HepG2 (cell line): Measurements from ENCODE around the gene RCOR3. TPM values are rescaled to one million over a fixed set of nuclear protein-coding genes. Genes with fewer than 3 reads are reported as not detected.

Experiments
- ATAC-seq: fragments of 200-7000 bp; cut with Tn5 transposase; 3 replicates; pipeline ENCODE4 v1.9.1; 2020; ENCODE audit warnings: mild to moderate bottlenecking, moderate library complexity
- BruUV-seq: library from RNA; stranded (reverse); fragments of 400-500 nt; replicated peaks from 2 replicates; lab custom pipeline; 2021; lab: Mats Ljungman, UMichigan
- CTCF ChIA-PET: fragments of 300-600 bp; formaldehyde crosslinking; extraction: SDS; loops from one replicate; lab custom pipeline; 2021; ENCODE audit warnings: low total read pairs, inconsistent platforms, low intra/inter-chr PET ratio; lab: Yijun Ruan, JAX
- POLR2A ChIA-PET: fragments of 350-600 bp; sonication (Branson Sonifier 250); formaldehyde crosslinking; loops from one replicate; lab custom pipeline; 2020; ENCODE audit warnings: antibody characterized with exemption, inconsistent platforms; lab: Yijun Ruan, JAX
- DNase-seq: peaks from one replicate; pipeline ENCODE4 v3.0.0-alpha.2; 2015; ENCODE audit warnings: low spot score
- FAIRE-seq: peaks from 3 replicates; lab custom pipeline; 2011; peaks lifted over from hg19 to GRCh38; lab: Jason Lieb, UNC
- H2AFZ ChIP-seq: one replicate; pipeline ENCODE4 v1.6.1; 2011; ENCODE audit warnings: low read length, inconsistent platforms
- H3K27ac ChIP-seq: fragments of 300-600 bp; 3 replicates; pipeline ENCODE4 v1.8.0; 2011; ENCODE audit warnings: mixed run types, mild to moderate bottlenecking, mixed read lengths, low read length, inconsistent platforms; ENCODE audit not compliant: insufficient read depth; ENCODE audit errors: extremely low read length
- H3K27me3 ChIP-seq, 2 experiments: fragments of 200-600 bp in 1 of 2; 2 replicates in 1 of 2; 3 replicates in 1 of 2; pipeline versions ENCODE4 v1.6.0 to v1.8.0; 2011; ENCODE audit warnings: low read length in 2 of 2, mild to moderate bottlenecking in 2 of 2, moderate library complexity in 2 of 2, inconsistent platforms in 1 of 2; ENCODE audit not compliant: insufficient read depth in 2 of 2, control insufficient read depth in 1 of 2
- H3K36me3 ChIP-seq, 2 experiments: fragments of 200-600 bp in 1 of 2; replicated peaks in 1 of 2; 2 replicates in 1 of 2; 3 replicates in 1 of 2; pipeline versions ENCODE4 v1.5.1 to v1.8.0; 2011; ENCODE audit warnings: low read length in 2 of 2, inconsistent platforms in 1 of 2; ENCODE audit not compliant: insufficient read depth in 2 of 2, control insufficient read depth in 1 of 2
- H3K4me1 ChIP-seq: 2 replicates; pipeline ENCODE4 v1.5.1; 2012; ENCODE audit warnings: low read length, inconsistent platforms; ENCODE audit not compliant: insufficient read depth
- H3K4me2 ChIP-seq: 2 replicates; pipeline ENCODE4 v1.6.0; 2011; ENCODE audit warnings: low read depth, low read length, inconsistent platforms
- H3K4me3 ChIP-seq, 3 experiments: fragments of 200-600 bp in 1 of 3; sonication (generic), shearing (Covaris generic) in 1 of 3; replicated peaks in 1 of 3; 2 replicates each; pipeline ENCODE4 v1.5.1; 2011 to 2016; ENCODE audit warnings: low read length in 3 of 3, inconsistent platforms in 2 of 3, low read depth in 2 of 3, mild to moderate bottlenecking in 2 of 3, control low read depth in 1 of 3, mixed read lengths in 1 of 3; ENCODE audit not compliant: insufficient read depth in 1 of 3
- H3K79me2 ChIP-seq: one replicate; pipeline ENCODE4 v1.6.1; 2011; ENCODE audit warnings: low read length, inconsistent platforms; ENCODE audit not compliant: insufficient read depth
- H3K9ac ChIP-seq: 2 replicates; pipeline ENCODE4 v1.6.0; 2011; ENCODE audit warnings: mild to moderate bottlenecking, low read depth, low read length, inconsistent platforms; ENCODE audit not compliant: insufficient read depth
- H3K9me3 ChIP-seq: 2 replicates; pipeline ENCODE4 v1.5.1; 2012; ENCODE audit warnings: mild to moderate bottlenecking, low read length
- H4K20me1 ChIP-seq: 2 replicates; pipeline ENCODE4 v1.6.0; 2011; ENCODE audit warnings: inconsistent platforms, mild to moderate bottlenecking, low read length, moderate library complexity; ENCODE audit not compliant: insufficient read depth
- AHR ChIP-seq: IDR thresholded peaks from 2 replicates; pipeline ENCODE4 v1.6.1; 2018; ENCODE audit warnings: missing genetic modification reagents, missing compliant biosample characterization
- EHMT2 ChIP-seq: fragments of 200-600 bp; sonication (generic); IDR thresholded peaks from 2 replicates; pipeline ENCODE4 v1.7.0; 2017; ENCODE audit warnings: antibody characterized with exemption, low read depth, low read length, borderline replicate concordance
- JUNB ChIP-seq: sonication (generic); formaldehyde crosslinking; IDR thresholded peaks from 2 replicates; pipeline ENCODE4 v1.8.0; 2022; ENCODE audit warnings: missing genetic modification reagents, mild to moderate bottlenecking, borderline replicate concordance
- KDM5A ChIP-seq: fragments of 200-600 bp; sonication (generic); IDR thresholded peaks from 2 replicates; pipeline ENCODE4 v1.7.0; 2018; ENCODE audit warnings: antibody characterized with exemption, mild to moderate bottlenecking, low read length, borderline replicate concordance
- KMT2B ChIP-seq: IDR thresholded peaks from 2 replicates; pipeline ENCODE4 v1.6.1; 2016; ENCODE audit warnings: missing genetic modification reagents, missing compliant biosample characterization
- NFAT5 ChIP-seq: sonication (generic); formaldehyde crosslinking; IDR thresholded peaks from 2 replicates; pipeline ENCODE4 v1.4.0; 2020; ENCODE audit warnings: missing genetic modification reagents
- NFE2L2 ChIP-seq: fragments of 150-350 bp; IDR thresholded peaks from 2 replicates; pipeline ENCODE4 v1.6.1; 2014; ENCODE audit warnings: low read length
- POGK ChIP-seq: sonication (generic); formaldehyde crosslinking; conservative IDR thresholded peaks from 2 replicates; pipeline ENCODE4 v1.8.0; 2022; ENCODE audit warnings: mild to moderate bottlenecking, moderate library complexity, missing genetic modification reagents
- RBM39 ChIP-seq: fragments of 200-400 bp; formaldehyde crosslinking; IDR thresholded peaks from one replicate; pipeline ENCODE4 v1.6.1; 2018; ENCODE audit warnings: antibody characterized with exemption, mild to moderate bottlenecking, low read depth, low read length; ENCODE audit not compliant: poor library complexity, severe bottlenecking
- SMARCC2 ChIP-seq: fragments of 450-650 bp; IDR thresholded peaks from 2 replicates; pipeline ENCODE4 v1.6.1; 2017; ENCODE audit warnings: antibody characterized with exemption, mild to moderate bottlenecking
- SMARCE1 ChIP-seq: fragments of 450-650 bp; IDR thresholded peaks from 2 replicates; pipeline ENCODE4 v1.6.1; 2017; ENCODE audit warnings: borderline replicate concordance
- SMYD3 ChIP-seq: sonication (generic); formaldehyde crosslinking; IDR thresholded peaks from 2 replicates; pipeline ENCODE4 v1.8.1; 2023; ENCODE audit warnings: mild to moderate bottlenecking, missing genetic modification reagents
- SP2 ChIP-seq: sonication (generic); formaldehyde crosslinking; IDR thresholded peaks from 2 replicates; pipeline ENCODE4 v1.5.1; 2020; ENCODE audit warnings: mild to moderate bottlenecking, missing genetic modification reagents
- XRCC5 ChIP-seq: fragments of 200-400 bp; formaldehyde crosslinking; optimal IDR thresholded peaks from 2 replicates; pipeline ENCODE3; 2017; ENCODE audit warnings: mild to moderate bottlenecking, low read length
- ZNF235 ChIP-seq: sonication (generic); formaldehyde crosslinking; IDR thresholded peaks from 2 replicates; pipeline ENCODE4 v1.8.1; 2023; ENCODE audit warnings: mild to moderate bottlenecking, missing genetic modification reagents, borderline replicate concordance
- ZNF556 ChIP-seq: sonication (generic); formaldehyde crosslinking; IDR thresholded peaks from 2 replicates; pipeline ENCODE4 v1.4.0; 2020; ENCODE audit warnings: mild to moderate bottlenecking, missing genetic modification reagents, borderline replicate concordance
- WGBS: methylation state at CpG from one replicate; pipeline ENCODE4 v1.1.6; 2017; ENCODE audit warnings: low lambda C conversion rate; 5-methylcytosine and 5-hydroxymethylcytosine counted together
- in situ Hi-C: cut with HindIII; loops from 2 replicates; pipeline ENCODE4 v1.10.0; 2017; ENCODE audit warnings: low pct_unique_long_range_greater_than_20kb; ENCODE audit not compliant: extremely low pct_ligation_motif_present
- intact Hi-C: fragments of 100-400 bp; cut with micrococcal nuclease; formaldehyde crosslinking; loops from one replicate; pipeline ENCODE4 v1.10.0; 2022; ENCODE audit not compliant: unreplicated experiment
- polyA plus RNA-seq, 8 experiments: library from polyadenylated mRNA; depleted of rRNA in 3 of 8; stranded (reverse) in 7 of 8; unstranded in 1 of 8; fragments of >200 nt; fragmentation: Illumina TruSeq in 4 of 8; extraction: Trizol in 4 of 8; gene quantifications; 2 replicates each; pipeline versions ENCODE4 v1.2.1 to v1.2.3, GENCODE V29; 2011 to 2016; ENCODE audit warnings: low read depth in 4 of 8, missing spikeins in 1 of 8, mixed read lengths in 1 of 8; ENCODE audit not compliant: insufficient read depth in 1 of 8
- total RNA-seq, 5 experiments: library from RNA; depleted of rRNA; stranded (reverse); fragments of >200 nt; fragmentation: Illumina TruSeq; extraction: Trizol; gene quantifications; 2 replicates each; pipeline ENCODE4 v1.2.3, GENCODE V29; 2016; ENCODE audit warnings: low read depth in 1 of 5
- TF ChIP-seq, protein P1 (sequence below): sonication (generic); formaldehyde crosslinking; IDR thresholded peaks from 2 replicates; pipeline ENCODE4 v1.4.0; 2020; ENCODE audit warnings: missing genetic modification reagents, mild to moderate bottlenecking, borderline replicate concordance

RCOR3 gene
- total and polyA plus RNA-seq, 2 of the 13 experiments (the other 11 are each of a cell fraction or from before 2014, with no cell fraction given) = 16.8 to 31.6 TPM

DNA sequence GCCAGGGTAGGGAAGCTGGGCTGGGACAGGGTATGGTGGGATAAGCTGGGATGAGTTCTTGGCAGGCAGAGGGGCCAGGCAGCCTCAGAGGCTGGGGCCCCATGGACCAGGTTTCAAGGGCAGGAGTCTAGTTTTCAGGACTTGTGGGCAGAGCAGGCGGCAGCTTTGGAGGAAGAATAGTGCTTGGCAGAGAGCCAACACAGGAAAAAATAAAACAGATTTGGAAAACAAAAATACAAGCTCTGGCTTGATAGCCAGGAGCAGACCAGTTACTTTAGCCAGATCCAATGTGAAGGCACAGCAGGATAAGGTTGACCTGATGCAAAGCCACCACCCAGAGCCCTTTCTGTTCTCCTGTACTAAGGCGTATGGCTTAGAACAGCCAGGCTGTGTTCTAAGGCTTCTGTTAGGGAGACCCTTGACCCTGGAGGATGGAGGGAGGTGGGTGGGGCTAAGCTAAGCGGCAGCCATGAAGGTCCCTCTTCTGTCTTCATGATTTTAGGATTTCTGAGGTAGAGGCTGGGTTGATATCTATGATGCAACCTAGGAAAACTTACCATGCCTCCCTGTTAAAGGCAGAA is 73.0 kb downstream of the RCOR3 start:
- no peak overlapping the region for H2AFZ ChIP-seq
- H3K9ac ChIP-seq = no peak overlapping the region
- no peak for TF ChIP-seq SMARCE1
- no peak for TF ChIP-seq SMYD3 (CRISPR knock-in tag)
- TF ChIP-seq KMT2B = no peak
- TF ChIP-seq AHR (CRISPR knock-in tag) = no peak
- no peak for TF ChIP-seq SMARCC2
- TF ChIP-seq ZNF235 (CRISPR knock-in tag) = no peak
- TF ChIP-seq EHMT2 = no peak
- TF ChIP-seq POGK = no peak
- no peak for TF ChIP-seq NFAT5
- TF ChIP-seq, protein P1, sequence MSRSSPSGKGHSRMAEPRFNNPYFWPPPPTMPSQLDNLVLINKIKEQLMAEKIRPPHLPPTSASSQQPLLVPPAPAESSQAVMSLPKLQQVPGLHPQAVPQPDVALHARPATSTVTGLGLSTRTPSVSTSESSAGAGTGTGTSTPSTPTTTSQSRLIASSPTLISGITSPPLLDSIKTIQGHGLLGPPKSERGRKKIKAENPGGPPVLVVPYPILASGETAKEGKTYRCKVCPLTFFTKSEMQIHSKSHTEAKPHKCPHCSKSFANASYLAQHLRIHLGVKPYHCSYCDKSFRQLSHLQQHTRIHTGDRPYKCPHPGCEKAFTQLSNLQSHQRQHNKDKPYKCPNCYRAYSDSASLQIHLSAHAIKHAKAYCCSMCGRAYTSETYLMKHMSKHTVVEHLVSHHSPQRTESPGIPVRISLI = no peak
- TF ChIP-seq NFE2L2 = no peak
- no peak for TF ChIP-seq RBM39
- TF ChIP-seq KDM5A = no peak
- TF ChIP-seq ZNF556 (CRISPR knock-in tag) = no peak
- TF ChIP-seq JUNB (CRISPR knock-in tag) = no peak
- no peak for TF ChIP-seq XRCC5
- no peak for TF ChIP-seq SP2 (CRISPR knock-in tag)
- in situ Hi-C loops = no loop called here
- peaks cover 17% of the 10 kb centered on the region; the same call in 1 of the 2 replicates for H3K4me1 ChIP-seq
- H3K79me2 ChIP-seq = no peaks in the 10 kb centered on the region
- intact Hi-C loops = no loop called here
- H3K27ac ChIP-seq = no peak overlapping the region
- peaks cover 0 to 30% of the 10 kb centered on the region in 2 experiments; a peak in 4 of 5 replicates for H3K27me3 ChIP-seq
- DNase-seq (no peak), ATAC-seq (no peak), FAIRE-seq (no peak)
- H3K4me3 ChIP-seq = no peak overlapping the region
- H3K4me2 ChIP-seq = no peak overlapping the region
- H3K36me3 ChIP-seq = no peaks in the 10 kb centered on the region
- ChIA-PET CTCF (no interaction called here), POLR2A (no interaction called here)
- H3K9me3 ChIP-seq = no peaks in the 10 kb centered on the region
- WGBS = 63% methylated on average over 3 of the region's 3 CpGs
- H4K20me1 ChIP-seq = no peaks in the 10 kb centered on the region
- BruUV-seq = no TSS peak
